Epithelial cell of esophagus (primary cell): Measurements from ENCODE around the gene IPCEF1.

Experiments
- DNase-seq: peaks from one replicate; pipeline ENCODE4 v3.0.0; 2010; ENCODE audit warnings: low read depth
- H3K4me3 ChIP-seq: 2 replicates; pipeline ENCODE4 v1.5.1; 2011; ENCODE audit warnings: mild to moderate bottlenecking, low read length, control low read depth
- CTCF ChIP-seq: IDR thresholded peaks from 2 replicates; pipeline ENCODE4 v1.5.1; 2011; ENCODE audit warnings: low read depth, mild to moderate bottlenecking, low read length, control low read depth, inconsistent platforms; ENCODE audit not compliant: insufficient read depth; ENCODE audit errors: missing control alignments

IPCEF1 gene

GRCh38 chr6:154123155-154123956, 233.2 kb downstream of the IPCEF1 start:
- DNase-seq, result no peak
- no peak overlapping the region for H3K4me3 ChIP-seq
- no peak for TF ChIP-seq CTCF

- TF ChIP-seq CTCF, result no peak
- DNase-seq, result no peak
- H3K4me3 ChIP-seq, result no peak overlapping the region
Measured at GRCh38 chr6:154122195-154122925, 234.2 kb downstream of the IPCEF1 start.

GRCh38 chr6:154117485-154117884, 239.1 kb downstream of the IPCEF1 start:
- TF ChIP-seq CTCF, result no peak
- no peak for DNase-seq
- no peak overlapping the region for H3K4me3 ChIP-seq

GRCh38 chr6:154113392-154113791, 243.2 kb downstream of the IPCEF1 start:
- TF ChIP-seq CTCF, result no peak
- peak; percentile 83 for DNase-seq
- H3K4me3 ChIP-seq, result no peak overlapping the region

- peak; percentile 96 for DNase-seq
- no peak for TF ChIP-seq CTCF
- no peak overlapping the region for H3K4me3 ChIP-seq
Measured at GRCh38 chr6:154112181-154112809, 244.3 kb downstream of the IPCEF1 start.

- DNase-seq, result peak; percentile 62
- no peak for TF ChIP-seq CTCF
- no peak overlapping the region for H3K4me3 ChIP-seq
Measured at GRCh38 chr6:154111025-154111424, 245.6 kb downstream of the IPCEF1 start.
